Liver (tissue), 9 donors: ENCODE data around the gene FLRT2. TPM values are rescaled to one million over a fixed set of nuclear protein-coding genes. Genes with fewer than 3 reads are reported as not detected.

Experiments used
- DNase-seq: peaks from one replicate; pipeline ENCODE4 v3.0.0-alpha.2; 2017; ENCODE audit warnings: low spot score
- H3K27ac ChIP-seq, 2 donors: one replicate each; pipeline ENCODE4 v1.7.0; 2013; ENCODE audit warnings: inconsistent platforms in 2 of 2, low read length in 2 of 2, control low read depth in 1 of 2, low read depth in 1 of 2, mild to moderate bottlenecking in 1 of 2
- H3K27me3 ChIP-seq, 4 donors: one replicate each; pipeline versions ENCODE4 v1.6.1 to v1.7.0; 2013; ENCODE audit warnings: low read length in 3 of 4, inconsistent platforms in 1 of 4, mild to moderate bottlenecking in 1 of 4, moderate library complexity in 1 of 4; ENCODE audit not compliant: control insufficient read depth in 4 of 4, insufficient read depth in 4 of 4
- H3K36me3 ChIP-seq, 4 donors: one replicate each; pipeline versions ENCODE4 v1.6.1 to v1.7.0; 2013; ENCODE audit warnings: low read length in 3 of 4, mild to moderate bottlenecking in 3 of 4, low read depth in 1 of 4, moderate library complexity in 1 of 4; ENCODE audit not compliant: control insufficient read depth in 4 of 4, insufficient read depth in 3 of 4
- H3K4me1 ChIP-seq, 4 donors: one replicate each; pipeline versions ENCODE4 v1.6.1 to v1.7.0; 2013; ENCODE audit warnings: low read length in 3 of 4, mild to moderate bottlenecking in 3 of 4, moderate library complexity in 1 of 4; ENCODE audit not compliant: control insufficient read depth in 4 of 4, insufficient read depth in 4 of 4
- H3K4me3 ChIP-seq, 3 donors: one replicate each; pipeline versions ENCODE4 v1.6.1 to v1.7.0; 2013; ENCODE audit warnings: low read length in 3 of 3, control low read depth in 1 of 3, low read depth in 1 of 3, mild to moderate bottlenecking in 1 of 3
- H3K9ac ChIP-seq, 2 donors: one replicate each; pipeline ENCODE4 v1.7.0; 2013; ENCODE audit warnings: low read length in 2 of 2, mild to moderate bottlenecking in 2 of 2, moderate library complexity in 2 of 2, control low read depth in 1 of 2, low read depth in 1 of 2
- H3K9me3 ChIP-seq, 4 donors: one replicate each; pipeline versions ENCODE4 v1.6.1 to v1.7.0; 2013; ENCODE audit warnings: low read length in 3 of 4; ENCODE audit not compliant: control insufficient read depth in 4 of 4
- EGR1 ChIP-seq, 2 donors: IDR thresholded peaks; 2 replicates each; pipeline ENCODE4 v1.6.1; 2016 to 2018; ENCODE audit warnings: antibody characterized with exemption in 2 of 2, low read depth in 2 of 2
- FOXA1 ChIP-seq: IDR thresholded peaks from 2 replicates; pipeline ENCODE4 v1.6.1; 2016; ENCODE audit warnings: antibody characterized with exemption
- FOXA2 ChIP-seq: IDR thresholded peaks from 2 replicates; pipeline ENCODE4 v1.6.1; 2016; ENCODE audit warnings: antibody characterized with exemption
- GABPA ChIP-seq, 2 donors: IDR thresholded peaks in 1 of 2; conservative IDR thresholded peaks in 1 of 2; 2 replicates each; pipeline ENCODE4 v1.6.1; 2016; ENCODE audit warnings: antibody characterized with exemption in 2 of 2, mild to moderate bottlenecking in 1 of 2, moderate library complexity in 1 of 2
- HNF4A ChIP-seq, 2 donors: conservative IDR thresholded peaks; 2 replicates each; pipeline ENCODE4 v1.6.1; 2016; ENCODE audit warnings: antibody characterized with exemption in 2 of 2, mild to moderate bottlenecking in 2 of 2
- HNF4G ChIP-seq: IDR thresholded peaks from 2 replicates; pipeline ENCODE4 v1.6.1; 2016; ENCODE audit warnings: antibody characterized with exemption
- JUND ChIP-seq, 2 donors: IDR thresholded peaks; 2 replicates each; pipeline ENCODE4 v1.6.1; 2016; ENCODE audit warnings: antibody characterized with exemption in 2 of 2
- NR2F2 ChIP-seq: IDR thresholded peaks from 2 replicates; pipeline ENCODE4 v1.6.1; 2016; ENCODE audit warnings: antibody characterized with exemption
- RAD21 ChIP-seq, 2 donors: IDR thresholded peaks; 2 replicates each; pipeline ENCODE4 v1.6.1; 2016; ENCODE audit warnings: antibody characterized with exemption in 2 of 2, mild to moderate bottlenecking in 2 of 2
- RXRA ChIP-seq, 2 donors: IDR thresholded peaks; 2 replicates each; pipeline ENCODE4 v1.6.1; 2017 to 2018; ENCODE audit warnings: antibody characterized with exemption in 2 of 2, mild to moderate bottlenecking in 1 of 2
- SP1 ChIP-seq: IDR thresholded peaks from 2 replicates; pipeline ENCODE4 v1.6.1; 2018; ENCODE audit warnings: antibody characterized with exemption, mild to moderate bottlenecking
- TAF1 ChIP-seq: conservative IDR thresholded peaks from 2 replicates; pipeline ENCODE4 v1.6.1; 2016; ENCODE audit warnings: antibody characterized with exemption, mild to moderate bottlenecking
- YY1 ChIP-seq: IDR thresholded peaks from 2 replicates; pipeline ENCODE4 v1.6.1; 2016; ENCODE audit warnings: antibody characterized with exemption, mild to moderate bottlenecking
- WGBS: extraction: QIAGEN DNeasy Blood & Tissue Kit; methylation state at CpG from one replicate; pipeline ENCODE4 v1.1.7; 2013; 5-methylcytosine and 5-hydroxymethylcytosine counted together
- polyA plus RNA-seq, 2 donors: library from polyadenylated mRNA; stranded (reverse) in 1 of 2; unstranded in 1 of 2; fragments of 200-250 nt in 1 of 2; fragments of >200 nt in 1 of 2; fragmentation: Nextera tagmentation in 1 of 2; extraction: Ambion mirVana in 1 of 2; gene quantifications; one replicate each; pipeline versions ENCODE4 v1.2.1 to v1.2.3, GENCODE V29; 2013 to 2015
- total RNA-seq, 2 donors: library from RNA; depleted of rRNA; stranded (reverse); fragments of >200 nt; gene quantifications; one replicate each; pipeline ENCODE4 v1.2.3, GENCODE V29; 2014
- TF ChIP-seq, protein P1 (sequence below): IDR thresholded peaks from 2 replicates; pipeline ENCODE4 v1.6.1; 2016; ENCODE audit warnings: antibody characterized with exemption
- TF ChIP-seq, protein P2 (sequence below): fragments of 150-350 bp; IDR thresholded peaks from 2 replicates; pipeline ENCODE4 v1.5.1; 2017; ENCODE audit warnings: improper control_type of control experiment, low read depth, low read length; ENCODE audit not compliant: missing input control
- TF ChIP-seq, protein P3 (sequence below): IDR thresholded peaks from 2 replicates; pipeline ENCODE4 v1.6.1; 2016; ENCODE audit warnings: antibody characterized with exemption
- TF ChIP-seq, protein P4 (sequence below): IDR thresholded peaks from 2 replicates; pipeline ENCODE4 v1.6.1; 2016; ENCODE audit warnings: antibody characterized with exemption
- TF ChIP-seq, protein P5 (sequence below): IDR thresholded peaks from 2 replicates; pipeline ENCODE4 v1.6.1; 2016; ENCODE audit warnings: antibody characterized with exemption, mild to moderate bottlenecking
- donor health status: healthy.
- donor health status: healthy.
- donor health status: healthy.
- donor health status: healthy.
- donor health status: healthy.

The FLRT2 gene
- total and polyA plus RNA-seq, 4 donors, result 0.90 to 8.2 (median 1.8) TPM

DNA sequence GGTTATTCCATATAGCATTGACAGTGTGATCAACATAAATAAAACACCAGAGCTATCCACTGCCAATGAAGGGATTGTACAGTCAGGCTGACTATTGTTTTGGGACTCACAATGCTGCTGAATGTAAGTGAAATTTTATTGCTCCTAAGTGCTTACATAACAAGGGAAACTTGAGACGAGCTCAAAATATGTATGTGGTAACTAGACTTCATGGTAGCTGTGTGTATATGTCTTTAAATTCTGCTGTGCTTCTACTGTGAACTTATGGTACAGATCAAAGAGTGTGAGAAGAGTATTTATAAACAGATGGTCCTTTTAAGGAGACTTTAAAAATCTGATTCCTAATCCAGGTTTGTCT, 6.9 kb downstream of the FLRT2 start:
- Histone ChIP-seq H3K9ac (no peak overlapping the region), H3K4me3 (no peak overlapping the region), H3K9me3 (no peaks in the 10 kb centered on the region), H3K27me3 (peaks cover 0 to 7% (median 4%) of the 10 kb centered on the region in 4 donors), H3K4me1 (peaks cover 7 to 21% (median 14%) of the 10 kb centered on the region in 4 donors), H3K27ac (no peak overlapping the region), H3K36me3 (no peaks in the 10 kb centered on the region)
- 50% methylated on average over 1 of the region's 1 CpG for WGBS
- TF ChIP-seq FOXA2 (no peak), EGR1 (IDR thresholded peaks at IDR 0.05; ENCODE audit: low read depth in 2 of 2) (no peak), YY1 (no peak), JUND (IDR thresholded peaks at IDR 0.05) (no peak), RAD21 (IDR thresholded peaks at IDR 0.05) (no peak), NR2F2 (no peak), HNF4G (no peak)
- TF ChIP-seq, protein P1, sequence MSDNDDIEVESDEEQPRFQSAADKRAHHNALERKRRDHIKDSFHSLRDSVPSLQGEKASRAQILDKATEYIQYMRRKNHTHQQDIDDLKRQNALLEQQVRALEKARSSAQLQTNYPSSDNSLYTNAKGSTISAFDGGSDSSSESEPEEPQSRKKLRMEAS, result no peak
- DNase-seq, result no peak

DNA sequence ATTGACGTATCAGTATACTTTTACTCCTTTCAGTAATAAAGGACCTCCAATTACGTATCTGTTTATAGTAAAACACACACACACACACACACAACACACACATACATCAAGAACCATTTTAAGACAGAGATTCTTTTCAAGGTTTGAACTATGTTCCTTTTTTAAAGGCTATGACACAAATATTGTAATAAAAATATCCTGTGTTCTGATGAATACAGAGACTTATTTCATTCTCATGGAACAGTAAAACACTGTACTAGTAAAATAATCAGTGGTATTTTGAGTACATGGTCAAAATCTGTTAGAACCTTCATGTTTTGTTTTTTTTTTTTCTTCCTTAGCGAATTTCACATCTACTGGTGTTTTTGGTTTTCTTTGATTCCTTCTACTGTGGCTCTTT, 7.6 kb downstream of the FLRT2 start:
- no peak overlapping the region for H3K9ac ChIP-seq
- 79% methylated on average over 3 of the region's 3 CpGs for WGBS
- H3K27ac ChIP-seq, result no peak overlapping the region
- peaks cover 7 to 15% (median 11%) of the 10 kb centered on the region in 4 donors for H3K4me1 ChIP-seq
- no peaks in the 10 kb centered on the region for H3K36me3 ChIP-seq
- H3K27me3 ChIP-seq, result peaks cover 0 to 6% (median 2%) of the 10 kb centered on the region in 4 donors
- no peak for DNase-seq
- H3K9me3 ChIP-seq, result no peaks in the 10 kb centered on the region
- H3K4me3 ChIP-seq, result no peak overlapping the region
- TF ChIP-seq, protein P2, sequence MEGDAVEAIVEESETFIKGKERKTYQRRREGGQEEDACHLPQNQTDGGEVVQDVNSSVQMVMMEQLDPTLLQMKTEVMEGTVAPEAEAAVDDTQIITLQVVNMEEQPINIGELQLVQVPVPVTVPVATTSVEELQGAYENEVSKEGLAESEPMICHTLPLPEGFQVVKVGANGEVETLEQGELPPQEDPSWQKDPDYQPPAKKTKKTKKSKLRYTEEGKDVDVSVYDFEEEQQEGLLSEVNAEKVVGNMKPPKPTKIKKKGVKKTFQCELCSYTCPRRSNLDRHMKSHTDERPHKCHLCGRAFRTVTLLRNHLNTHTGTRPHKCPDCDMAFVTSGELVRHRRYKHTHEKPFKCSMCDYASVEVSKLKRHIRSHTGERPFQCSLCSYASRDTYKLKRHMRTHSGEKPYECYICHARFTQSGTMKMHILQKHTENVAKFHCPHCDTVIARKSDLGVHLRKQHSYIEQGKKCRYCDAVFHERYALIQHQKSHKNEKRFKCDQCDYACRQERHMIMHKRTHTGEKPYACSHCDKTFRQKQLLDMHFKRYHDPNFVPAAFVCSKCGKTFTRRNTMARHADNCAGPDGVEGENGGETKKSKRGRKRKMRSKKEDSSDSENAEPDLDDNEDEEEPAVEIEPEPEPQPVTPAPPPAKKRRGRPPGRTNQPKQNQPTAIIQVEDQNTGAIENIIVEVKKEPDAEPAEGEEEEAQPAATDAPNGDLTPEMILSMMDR, result no peak
- no peak for TF ChIP-seq SP1
- no peak for TF ChIP-seq YY1
- TF ChIP-seq RXRA (IDR thresholded peaks at IDR 0.05), result no peak
- no peak for TF ChIP-seq JUND (IDR thresholded peaks at IDR 0.05)
- TF ChIP-seq, protein P1, result no peak
- TF ChIP-seq GABPA (IDR thresholded peaks at IDR 0.05 in 1 of 2, conservative IDR thresholded peaks at IDR 0.05 in 1 of 2), result no peak
- TF ChIP-seq RAD21 (IDR thresholded peaks at IDR 0.05), result no peak
- no peak for TF ChIP-seq FOXA2
- no peak for TF ChIP-seq NR2F2
- TF ChIP-seq, protein P3, sequence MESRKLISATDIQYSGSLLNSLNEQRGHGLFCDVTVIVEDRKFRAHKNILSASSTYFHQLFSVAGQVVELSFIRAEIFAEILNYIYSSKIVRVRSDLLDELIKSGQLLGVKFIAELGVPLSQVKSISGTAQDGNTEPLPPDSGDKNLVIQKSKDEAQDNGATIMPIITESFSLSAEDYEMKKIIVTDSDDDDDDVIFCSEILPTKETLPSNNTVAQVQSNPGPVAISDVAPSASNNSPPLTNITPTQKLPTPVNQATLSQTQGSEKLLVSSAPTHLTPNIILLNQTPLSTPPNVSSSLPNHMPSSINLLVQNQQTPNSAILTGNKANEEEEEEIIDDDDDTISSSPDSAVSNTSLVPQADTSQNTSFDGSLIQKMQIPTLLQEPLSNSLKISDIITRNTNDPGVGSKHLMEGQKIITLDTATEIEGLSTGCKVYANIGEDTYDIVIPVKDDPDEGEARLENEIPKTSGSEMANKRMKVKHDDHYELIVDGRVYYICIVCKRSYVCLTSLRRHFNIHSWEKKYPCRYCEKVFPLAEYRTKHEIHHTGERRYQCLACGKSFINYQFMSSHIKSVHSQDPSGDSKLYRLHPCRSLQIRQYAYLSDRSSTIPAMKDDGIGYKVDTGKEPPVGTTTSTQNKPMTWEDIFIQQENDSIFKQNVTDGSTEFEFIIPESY, result no peak
- no peak for TF ChIP-seq EGR1 (IDR thresholded peaks at IDR 0.05; ENCODE audit: low read depth in 2 of 2)
- TF ChIP-seq, protein P4, sequence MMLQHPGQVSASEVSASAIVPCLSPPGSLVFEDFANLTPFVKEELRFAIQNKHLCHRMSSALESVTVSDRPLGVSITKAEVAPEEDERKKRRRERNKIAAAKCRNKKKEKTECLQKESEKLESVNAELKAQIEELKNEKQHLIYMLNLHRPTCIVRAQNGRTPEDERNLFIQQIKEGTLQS, result no peak
- TF ChIP-seq HNF4G, result no peak
- TF ChIP-seq, protein P5, sequence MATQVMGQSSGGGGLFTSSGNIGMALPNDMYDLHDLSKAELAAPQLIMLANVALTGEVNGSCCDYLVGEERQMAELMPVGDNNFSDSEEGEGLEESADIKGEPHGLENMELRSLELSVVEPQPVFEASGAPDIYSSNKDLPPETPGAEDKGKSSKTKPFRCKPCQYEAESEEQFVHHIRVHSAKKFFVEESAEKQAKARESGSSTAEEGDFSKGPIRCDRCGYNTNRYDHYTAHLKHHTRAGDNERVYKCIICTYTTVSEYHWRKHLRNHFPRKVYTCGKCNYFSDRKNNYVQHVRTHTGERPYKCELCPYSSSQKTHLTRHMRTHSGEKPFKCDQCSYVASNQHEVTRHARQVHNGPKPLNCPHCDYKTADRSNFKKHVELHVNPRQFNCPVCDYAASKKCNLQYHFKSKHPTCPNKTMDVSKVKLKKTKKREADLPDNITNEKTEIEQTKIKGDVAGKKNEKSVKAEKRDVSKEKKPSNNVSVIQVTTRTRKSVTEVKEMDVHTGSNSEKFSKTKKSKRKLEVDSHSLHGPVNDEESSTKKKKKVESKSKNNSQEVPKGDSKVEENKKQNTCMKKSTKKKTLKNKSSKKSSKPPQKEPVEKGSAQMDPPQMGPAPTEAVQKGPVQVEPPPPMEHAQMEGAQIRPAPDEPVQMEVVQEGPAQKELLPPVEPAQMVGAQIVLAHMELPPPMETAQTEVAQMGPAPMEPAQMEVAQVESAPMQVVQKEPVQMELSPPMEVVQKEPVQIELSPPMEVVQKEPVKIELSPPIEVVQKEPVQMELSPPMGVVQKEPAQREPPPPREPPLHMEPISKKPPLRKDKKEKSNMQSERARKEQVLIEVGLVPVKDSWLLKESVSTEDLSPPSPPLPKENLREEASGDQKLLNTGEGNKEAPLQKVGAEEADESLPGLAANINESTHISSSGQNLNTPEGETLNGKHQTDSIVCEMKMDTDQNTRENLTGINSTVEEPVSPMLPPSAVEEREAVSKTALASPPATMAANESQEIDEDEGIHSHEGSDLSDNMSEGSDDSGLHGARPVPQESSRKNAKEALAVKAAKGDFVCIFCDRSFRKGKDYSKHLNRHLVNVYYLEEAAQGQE, result no peak
- no peak for TF ChIP-seq FOXA1
- no peak for TF ChIP-seq TAF1
- TF ChIP-seq HNF4A (conservative IDR thresholded peaks at IDR 0.05), result no peak
